ENCODE measurements around the gene TH.

GRCh38 chr11:2123628-2123960 lies 48.0 kb downstream of the TH start:
- TF ChIP-seq CTCF (IDR thresholded peaks at IDR 0.05) (no peak), EZH2phosphoT487 (IDR thresholded peaks at IDR 0.05) (no peak)

Measured in neural progenitor cell (in vitro differentiated cells).